ENCODE data around the gene KLF2.
"Not testable (repeated sequence)": the region's sequence is repeated elsewhere in the genome, so short reads cannot be mapped to it uniquely, and the experiment has no call there.

Gene KLF2

GRCh38 chr19:16324384-16325160 is at the start of gene KLF2:
TSS of gene KLF2 (plus strand) at chr19:16324826. CDS start at chr19:16324924, 98 bp downstream.
- peak in 54 of 58 donors; percentile 9 to 76 (median 48) for DNase-seq

GRCh38 chr19:16280306-16280705 is 44.3 kb upstream of the KLF2 start:
- no peak for DNase-seq

- no peak for DNase-seq
Observed at GRCh38 chr19:16281743-16282142, 42.9 kb upstream of the KLF2 start.

- peak in 56 of 58 donors; percentile 9 to 82 (median 60) for DNase-seq
Observed at GRCh38 chr19:16283210-16284061, 41.2 kb upstream of the KLF2 start.

GRCh38 chr19:16284505-16284904 is 40.1 kb upstream of the KLF2 start:
- no peak for DNase-seq

GRCh38 chr19:16285079-16285478 is 39.5 kb upstream of the KLF2 start:
- DNase-seq, result not testable (repeated sequence)

- peak in 51 of 58 donors; percentile 4 to 74 (median 36) for DNase-seq
Observed at GRCh38 chr19:16285769-16286498, 38.7 kb upstream of the KLF2 start.

GRCh38 chr19:16288544-16288943 is 36.1 kb upstream of the KLF2 start:
- no peak for DNase-seq

GRCh38 chr19:16289594-16289993 is 35.0 kb upstream of the KLF2 start:
- no peak for DNase-seq

GRCh38 chr19:16290692-16291091 is 33.9 kb upstream of the KLF2 start:
- no peak for DNase-seq

- no peak for DNase-seq
Observed at GRCh38 chr19:16293118-16294091, 31.2 kb upstream of the KLF2 start.

- no peak for DNase-seq
Observed at GRCh38 chr19:16295057-16295456, 29.6 kb upstream of the KLF2 start.

GRCh38 chr19:16296713-16297112 is 27.9 kb upstream of the KLF2 start:
- DNase-seq, result no peak

GRCh38 chr19:16297575-16298178 is 26.9 kb upstream of the KLF2 start:
- DNase-seq, result no peak

GRCh38 chr19:16298334-16298733 is 26.3 kb upstream of the KLF2 start:
- DNase-seq, result no peak

GRCh38 chr19:16301999-16302694 is 22.5 kb upstream of the KLF2 start:
- DNase-seq, result no peak

GRCh38 chr19:16303755-16304154 is 20.9 kb upstream of the KLF2 start:
- no peak for DNase-seq

GRCh38 chr19:16304511-16304910 is 20.1 kb upstream of the KLF2 start:
- DNase-seq, result not testable (repeated sequence)

GRCh38 chr19:16305060-16305459 is 19.6 kb upstream of the KLF2 start:
- DNase-seq, result not testable (repeated sequence)
